ENCODE measurements around the gene LMBRD2. TPM values are rescaled to one million over a fixed set of nuclear protein-coding genes. Genes with fewer than 3 reads are reported as not detected.

LMBRD2 gene
- polyA plus RNA-seq, 1 of the 3 experiments (the other 2 are of a cell fraction): 1.6 TPM

DNA sequence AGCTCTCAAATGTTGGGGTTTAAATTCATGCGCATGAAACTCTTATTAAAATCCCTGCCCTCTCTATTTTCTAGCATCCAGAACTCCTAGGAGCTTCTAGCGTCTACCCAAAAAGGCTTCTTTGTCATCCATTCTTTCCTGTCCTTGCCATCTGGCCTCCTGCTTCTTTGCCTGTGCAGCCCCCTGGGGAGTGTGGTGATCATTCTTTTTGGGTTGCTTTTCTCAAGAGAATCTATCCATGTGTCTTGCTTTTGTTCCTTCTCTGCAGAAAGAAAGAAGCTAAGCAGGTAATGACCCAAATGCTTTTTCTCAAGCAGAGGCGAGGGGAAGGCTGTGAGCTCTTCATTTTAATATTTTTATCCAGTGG, 26.8 kb upstream of the LMBRD2 start:
- H3K27ac ChIP-seq (ENCODE audit: low read depth in 2 of 2, low read length in 1 of 2): no peak overlapping the region
- no peak overlapping the region for H3K4me3 ChIP-seq (ENCODE audit: low read depth in 2 of 2, low read length in 1 of 2)
- H3K4me2 ChIP-seq: no peak overlapping the region
- H3K79me2 ChIP-seq (ENCODE audit: insufficient read depth): no peaks in the 10 kb centered on the region; the same call in 1 of the 2 replicates
- ChIA-PET CTCF (interaction anchor here (0.7 to 3.1 kb wide), 26 partner anchors 9 to 514 kb away, joined by 3 to 21 read pairs (median 4); partner anchors contain the start of genes LMBRD2, NADK2, RANBP3L and SKP2), POLR2A (interaction anchor here (0.5 to 1.4 kb wide), 3 partner anchors 63 to 111 kb away, joined by 3 read pairs; partner anchors contain the start of gene NADK2)
- whole genome bisulfite sequencing (ENCODE audit: low lambda C conversion rate): 95% methylated on average over 3 of the region's 3 CpGs
- DNase-seq: no peak
- no peaks in the 10 kb centered on the region for H3K4me1 ChIP-seq (ENCODE audit: control insufficient read depth in 1 of 2, insufficient read depth in 2 of 2, low read depth in 1 of 2, low read length in 1 of 2)
- TF ChIP-seq FOXM1 (IDR thresholded peaks at IDR 0.05; ENCODE audit: low read depth): no peak
- no peak for TF ChIP-seq CTCF (IDR thresholded peaks at IDR 0.05)
- TF ChIP-seq, protein P1, sequence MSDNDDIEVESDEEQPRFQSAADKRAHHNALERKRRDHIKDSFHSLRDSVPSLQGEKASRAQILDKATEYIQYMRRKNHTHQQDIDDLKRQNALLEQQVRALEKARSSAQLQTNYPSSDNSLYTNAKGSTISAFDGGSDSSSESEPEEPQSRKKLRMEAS (IDR thresholded peaks at IDR 0.05; ENCODE audit: low read depth): no peak
- no peak for TF ChIP-seq FOXJ3 (CRISPR knock-in tag; IDR thresholded peaks at IDR 0.05)
- TF ChIP-seq FOSL2 (IDR thresholded peaks at IDR 0.05; ENCODE audit: borderline replicate concordance, low read depth): no peak
- H3K9me3 ChIP-seq: no peaks in the 10 kb centered on the region
- H2AFZ ChIP-seq (ENCODE audit: low read depth): no peak overlapping the region
- no peaks in the 10 kb centered on the region for H4K20me1 ChIP-seq (ENCODE audit: insufficient read depth)
- H3K27me3 ChIP-seq (ENCODE audit: insufficient read depth): no peaks in the 10 kb centered on the region
- no peak overlapping the region for H3K9ac ChIP-seq
- peaks cover 5% of the 10 kb centered on the region for H3F3A ChIP-seq (replicated peaks; ENCODE audit: insufficient read depth)
- peaks cover 60 to 92% of the 10 kb centered on the region in 2 experiments for H3K36me3 ChIP-seq (replicated peaks in 1 of 2; ENCODE audit: control insufficient read depth in 1 of 2, insufficient read depth in 2 of 2, low read length in 1 of 2)
- H3K9me2 ChIP-seq: no peaks in the 10 kb centered on the region

GRCh38 chr5:36177715-36178523, 26.2 kb upstream of the LMBRD2 start:
- Histone ChIP-seq H3K9me3 (no peaks in the 10 kb centered on the region), H3F3A (replicated peaks; ENCODE audit: insufficient read depth) (peaks cover 4% of the 10 kb centered on the region), H3K4me1 (ENCODE audit: control insufficient read depth in 1 of 2, insufficient read depth in 2 of 2, low read depth in 1 of 2, low read length in 1 of 2) (no peaks in the 10 kb centered on the region), H3K4me2 (no peak overlapping the region), H3K36me3 (replicated peaks in 1 of 2; ENCODE audit: control insufficient read depth in 1 of 2, insufficient read depth in 2 of 2, low read length in 1 of 2) (peaks cover 58 to 98% of the 10 kb centered on the region in 2 experiments), H3K27ac (ENCODE audit: low read depth in 2 of 2, low read length in 1 of 2) (no peak overlapping the region), H3K27me3 (ENCODE audit: insufficient read depth) (no peaks in the 10 kb centered on the region), H4K20me1 (ENCODE audit: insufficient read depth) (no peaks in the 10 kb centered on the region), H3K4me3 (ENCODE audit: low read depth in 2 of 2, low read length in 1 of 2) (no peak overlapping the region), H3K9me2 (no peaks in the 10 kb centered on the region), H3K79me2 (ENCODE audit: insufficient read depth) (no peaks in the 10 kb centered on the region; the same call in 1 of the 2 replicates), H3K9ac (no peak overlapping the region), H2AFZ (ENCODE audit: low read depth) (no peak overlapping the region)
- TF ChIP-seq RAD21 (IDR thresholded peaks at IDR 0.05; ENCODE audit: low read length) (peak; percentile 76), ELF1 (IDR thresholded peaks at IDR 0.05) (no peak), CTCF (IDR thresholded peaks at IDR 0.05) (peak; percentile 68), SMC3 (IDR thresholded peaks at IDR 0.05; ENCODE audit: low read depth, low read length) (peak; percentile 63)
- POLR2A ChIA-PET: interaction anchor here (0.5 to 1.4 kb wide), 3 partner anchors 64 to 110 kb away, joined by 3 read pairs; partner anchors contain the start of gene NADK2
- 81% methylated on average over 2 of the region's 2 CpGs for WGBS (ENCODE audit: low lambda C conversion rate)
- CTCF ChIA-PET: interaction anchor here (0.6 to 3.1 kb wide), 30 partner anchors 9 to 515 kb away, joined by 3 to 21 read pairs (median 4); partner anchors contain the start of genes LMBRD2, NADK2, RANBP3L and SKP2
- peak; percentile 32 for DNase-seq

Measured in SK-N-SH (cell line).